Stimulated activated naive CD8-positive, alpha-beta T cell treated with anti-CD3 and anti-CD28 coated beads, Interleukin-15, amount 100 ng/mL, for 72 hours (primary cell): ENCODE measurements around the gene ARHGEF3.

Experiments
- ATAC-seq: fragments of 150-1000 bp; cut with Tn5 transposase; 2 replicates; pipeline ENCODE4 v1.10.0; 2021; ENCODE audit warnings: mild to moderate bottlenecking, moderate library complexity
- DNase-seq, 2 donors: peaks; one replicate each; pipeline ENCODE4 v3.0.0; 2021 to 2022
- H3K27ac Mint-ChIP-seq, 2 donors: one replicate each; pipeline ENCODE4 v1.8.0; 2022; ENCODE audit warnings: mild to moderate bottlenecking in 2 of 2, mixed read lengths in 2 of 2, moderate library complexity in 2 of 2
- H3K27me3 Mint-ChIP-seq: one replicate; pipeline ENCODE4 v1.8.0; 2022; ENCODE audit warnings: mixed read lengths
- H3K4me1 Mint-ChIP-seq: one replicate; pipeline ENCODE4 v1.8.0; 2022; ENCODE audit warnings: mild to moderate bottlenecking, mixed read lengths
- H3K4me3 Mint-ChIP-seq, 2 donors: one replicate each; pipeline ENCODE4 v1.8.0; 2022; ENCODE audit warnings: mild to moderate bottlenecking in 2 of 2, mixed read lengths in 2 of 2, moderate library complexity in 1 of 2
- H3K9me3 Mint-ChIP-seq, 2 donors: one replicate each; pipeline ENCODE4 v1.8.0; 2022; ENCODE audit warnings: mixed read lengths in 2 of 2

Gene ARHGEF3, protein sequence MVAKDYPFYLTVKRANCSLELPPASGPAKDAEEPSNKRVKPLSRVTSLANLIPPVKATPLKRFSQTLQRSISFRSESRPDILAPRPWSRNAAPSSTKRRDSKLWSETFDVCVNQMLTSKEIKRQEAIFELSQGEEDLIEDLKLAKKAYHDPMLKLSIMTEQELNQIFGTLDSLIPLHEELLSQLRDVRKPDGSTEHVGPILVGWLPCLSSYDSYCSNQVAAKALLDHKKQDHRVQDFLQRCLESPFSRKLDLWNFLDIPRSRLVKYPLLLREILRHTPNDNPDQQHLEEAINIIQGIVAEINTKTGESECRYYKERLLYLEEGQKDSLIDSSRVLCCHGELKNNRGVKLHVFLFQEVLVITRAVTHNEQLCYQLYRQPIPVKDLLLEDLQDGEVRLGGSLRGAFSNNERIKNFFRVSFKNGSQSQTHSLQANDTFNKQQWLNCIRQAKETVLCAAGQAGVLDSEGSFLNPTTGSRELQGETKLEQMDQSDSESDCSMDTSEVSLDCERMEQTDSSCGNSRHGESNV

DNA sequence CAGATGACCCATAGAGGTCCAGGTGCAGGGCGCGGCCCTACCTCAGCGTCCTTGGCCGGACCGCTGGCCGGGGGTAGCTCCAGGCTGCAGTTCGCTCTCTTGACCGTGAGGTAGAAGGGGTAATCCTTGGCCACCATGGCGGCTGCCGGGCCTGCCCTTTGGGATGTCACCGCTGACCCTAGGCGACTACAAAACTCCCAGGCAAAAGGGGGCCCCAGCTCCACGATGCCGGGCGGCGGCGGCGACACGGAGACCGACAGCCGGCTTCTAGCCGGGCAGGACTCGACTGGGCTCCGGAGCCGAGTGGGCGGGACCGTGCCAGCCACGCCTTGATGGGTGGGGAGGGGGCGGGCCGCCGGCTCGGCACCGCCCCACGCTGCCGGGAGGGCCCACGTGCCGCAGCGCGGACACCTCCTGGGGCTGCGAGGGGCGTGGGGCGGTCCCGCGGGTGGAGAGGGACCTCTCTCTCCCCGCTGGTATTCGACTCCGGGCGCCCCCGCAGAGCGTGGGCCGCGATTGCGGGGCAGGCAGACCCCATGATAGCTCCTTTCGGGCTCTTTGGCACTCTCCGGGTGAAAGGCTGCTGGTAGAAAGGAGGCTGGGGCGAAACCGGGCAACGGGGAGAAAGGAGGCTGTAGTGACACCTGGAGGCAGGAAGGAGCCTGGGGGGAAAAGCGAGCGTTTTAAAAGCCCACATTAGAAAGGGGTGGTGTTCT lies at the start of gene ARHGEF3:
ARHGEF3 (minus strand) TSS at position 288 of the 716 bp plus-strand sequence; CDS start at position 137, 151 bp downstream.
- Mint-ChIP-seq H3K27me3 (no peaks in the 10 kb centered on the region), H3K27ac (peak within 1 kb of the TSS; percentile 49 to 87), H3K4me3 (peak within 1 kb of the TSS; percentile 83 to 92), H3K4me1 (peaks cover 25% of the 10 kb centered on the region), H3K9me3 (no peaks in the 10 kb centered on the region)
- DNase-seq (peak; percentile 87 to 88), ATAC-seq (peak; percentile 87)

DNA sequence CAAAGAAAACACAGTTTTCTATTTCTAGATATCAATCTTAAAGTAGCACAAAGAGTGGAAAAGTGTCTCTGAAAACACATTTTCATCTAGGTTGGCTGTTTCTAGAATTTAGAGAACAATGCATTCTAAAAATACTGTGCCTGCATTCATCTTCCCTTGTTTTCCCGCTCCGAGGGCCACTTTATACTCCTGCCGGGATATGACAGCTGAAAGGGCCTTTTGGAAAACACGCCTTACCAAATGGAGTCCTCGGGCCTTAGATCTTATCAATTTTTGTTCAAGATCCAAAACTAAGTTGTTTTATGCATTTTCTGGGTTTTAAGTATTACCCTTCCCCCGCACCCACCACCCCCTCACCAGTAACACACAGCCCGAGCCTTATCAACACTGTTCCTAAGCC lies 47.9 kb upstream of the ARHGEF3 start:
- H3K27me3 Mint-ChIP-seq, result no peaks in the 10 kb centered on the region
- peaks cover 20% of the 10 kb centered on the region for H3K4me1 Mint-ChIP-seq
- H3K4me3 Mint-ChIP-seq, result no peak overlapping the region
- no peak overlapping the region for H3K27ac Mint-ChIP-seq
- ATAC-seq, result no peak
- DNase-seq, result no peak
- peaks cover 4 to 10% of the 10 kb centered on the region in 2 donors for H3K9me3 Mint-ChIP-seq

DNA sequence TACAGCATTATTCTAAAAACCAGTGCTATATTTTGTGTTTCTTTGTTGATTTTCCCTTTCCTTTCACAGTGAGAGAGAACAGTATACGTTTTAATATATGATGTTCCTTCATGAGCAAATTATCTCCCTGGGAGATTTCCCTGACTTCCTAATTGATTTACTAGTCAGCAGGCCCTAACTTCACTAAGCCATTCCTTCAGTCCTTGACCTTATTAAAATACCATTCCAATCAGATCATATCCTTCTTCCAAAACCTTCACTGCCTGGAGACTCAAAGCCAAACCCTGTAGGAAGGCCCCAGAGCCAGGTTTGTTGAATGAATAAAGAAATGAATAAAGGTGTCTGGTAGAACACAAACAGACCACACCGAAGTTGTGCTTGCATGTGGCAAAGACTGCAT lies 43.8 kb upstream of the ARHGEF3 start:
- peaks cover 0 to 10% of the 10 kb centered on the region in 2 donors for H3K9me3 Mint-ChIP-seq
- H3K4me3 Mint-ChIP-seq, result no peak overlapping the region
- H3K4me1 Mint-ChIP-seq, result peaks cover 7% of the 10 kb centered on the region
- H3K27ac Mint-ChIP-seq, result no peak overlapping the region
- DNase-seq, result no peak
- ATAC-seq, result no peak
- no peaks in the 10 kb centered on the region for H3K27me3 Mint-ChIP-seq

DNA sequence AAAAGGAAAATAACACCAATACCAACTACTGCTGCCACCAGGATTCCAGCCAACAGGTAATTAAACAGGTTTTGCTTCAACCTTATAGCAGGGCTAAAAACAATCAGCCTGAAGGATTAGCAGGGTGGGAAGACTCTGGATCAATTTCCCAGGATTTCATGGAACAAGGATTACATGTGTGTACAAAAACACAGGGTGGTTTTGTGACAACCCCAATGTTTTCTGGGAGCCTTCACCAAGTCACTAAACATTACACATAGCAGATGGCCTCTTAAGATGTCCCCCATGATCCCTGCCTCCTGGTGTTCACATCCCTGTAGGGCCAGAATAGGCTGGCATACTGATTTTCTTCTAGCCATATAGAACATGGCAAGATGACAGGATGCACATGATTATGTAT lies 42.8 kb upstream of the ARHGEF3 start:
- no peak overlapping the region for H3K27ac Mint-ChIP-seq
- H3K9me3 Mint-ChIP-seq, result peaks cover 0 to 10% of the 10 kb centered on the region in 2 donors
- DNase-seq, result no peak
- no peaks in the 10 kb centered on the region for H3K27me3 Mint-ChIP-seq
- H3K4me1 Mint-ChIP-seq, result peaks cover 7% of the 10 kb centered on the region
- H3K4me3 Mint-ChIP-seq, result no peak overlapping the region
- ATAC-seq, result no peak

DNA sequence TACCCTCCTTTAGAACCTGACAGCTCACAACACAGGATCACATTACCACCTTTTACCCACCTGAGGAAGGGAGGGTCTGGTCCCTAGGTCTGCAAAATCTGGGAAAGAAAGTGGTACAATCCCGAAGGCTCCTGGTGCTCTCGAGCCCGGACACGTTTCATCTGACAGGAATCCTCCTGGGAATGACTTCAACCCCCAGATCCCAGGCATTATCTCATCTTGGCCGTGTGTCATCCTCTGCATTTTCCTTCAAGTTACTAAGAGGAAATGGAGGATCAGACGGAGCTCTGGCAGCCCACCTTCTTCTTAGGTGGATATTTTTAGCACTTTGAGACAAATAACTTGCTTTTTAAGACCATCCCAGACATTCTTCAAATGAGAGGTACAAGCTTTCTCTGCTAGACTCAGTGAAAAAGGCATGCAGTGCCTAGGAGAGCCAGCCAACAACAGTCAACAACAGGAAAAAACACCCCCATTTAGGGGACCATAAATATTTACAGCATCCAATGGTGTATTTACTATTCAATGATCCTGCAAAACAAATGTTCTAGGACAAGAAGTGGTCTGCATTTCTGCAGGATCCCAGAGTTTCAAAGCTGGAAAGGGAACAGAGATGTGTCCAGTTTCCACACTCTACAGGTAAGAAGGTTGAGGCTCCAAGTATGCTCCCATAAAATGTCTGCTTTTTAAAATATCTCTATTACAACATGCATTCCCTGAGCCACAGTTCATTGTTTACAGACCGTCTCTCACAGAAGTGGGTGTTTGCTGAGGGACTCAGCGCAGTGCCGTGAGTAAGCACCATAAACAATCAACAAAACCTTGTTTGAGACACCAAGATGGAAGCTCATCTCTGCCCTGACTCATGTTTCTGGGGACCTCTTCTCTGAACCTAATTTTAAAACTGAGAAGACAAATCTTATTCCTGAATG lies 38.3 kb upstream of the ARHGEF3 start:
- no peaks in the 10 kb centered on the region for H3K9me3 Mint-ChIP-seq
- no peak overlapping the region for H3K4me3 Mint-ChIP-seq
- DNase-seq (no peak), ATAC-seq (no peak)
- H3K4me1 Mint-ChIP-seq, result peaks cover 27% of the 10 kb centered on the region
- no peaks in the 10 kb centered on the region for H3K27me3 Mint-ChIP-seq
- no peak overlapping the region for H3K27ac Mint-ChIP-seq

DNA sequence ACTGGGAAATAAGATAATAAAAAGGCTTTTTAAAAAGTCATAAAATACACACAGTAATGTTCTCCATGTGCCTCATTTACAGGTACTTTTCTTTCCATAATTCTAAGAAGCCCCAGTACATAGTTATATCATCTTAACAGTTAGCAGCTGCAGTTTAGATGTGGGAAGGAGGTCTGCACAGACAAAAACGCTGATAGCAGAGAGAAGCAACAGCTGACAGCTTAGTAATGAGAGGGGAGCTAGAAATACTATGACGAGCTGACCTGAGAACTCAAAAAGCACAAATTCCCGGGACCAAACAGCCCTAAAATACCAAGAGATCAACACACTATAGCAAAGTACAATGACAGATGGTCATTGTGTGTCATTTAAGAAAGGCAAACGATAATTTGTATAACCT lies 36.7 kb upstream of the ARHGEF3 start:
- Mint-ChIP-seq H3K9me3 (no peaks in the 10 kb centered on the region), H3K4me1 (peaks cover 31% of the 10 kb centered on the region), H3K27ac (no peak overlapping the region), H3K4me3 (no peak overlapping the region), H3K27me3 (no peaks in the 10 kb centered on the region)
- ATAC-seq, result no peak
- no peak for DNase-seq

DNA sequence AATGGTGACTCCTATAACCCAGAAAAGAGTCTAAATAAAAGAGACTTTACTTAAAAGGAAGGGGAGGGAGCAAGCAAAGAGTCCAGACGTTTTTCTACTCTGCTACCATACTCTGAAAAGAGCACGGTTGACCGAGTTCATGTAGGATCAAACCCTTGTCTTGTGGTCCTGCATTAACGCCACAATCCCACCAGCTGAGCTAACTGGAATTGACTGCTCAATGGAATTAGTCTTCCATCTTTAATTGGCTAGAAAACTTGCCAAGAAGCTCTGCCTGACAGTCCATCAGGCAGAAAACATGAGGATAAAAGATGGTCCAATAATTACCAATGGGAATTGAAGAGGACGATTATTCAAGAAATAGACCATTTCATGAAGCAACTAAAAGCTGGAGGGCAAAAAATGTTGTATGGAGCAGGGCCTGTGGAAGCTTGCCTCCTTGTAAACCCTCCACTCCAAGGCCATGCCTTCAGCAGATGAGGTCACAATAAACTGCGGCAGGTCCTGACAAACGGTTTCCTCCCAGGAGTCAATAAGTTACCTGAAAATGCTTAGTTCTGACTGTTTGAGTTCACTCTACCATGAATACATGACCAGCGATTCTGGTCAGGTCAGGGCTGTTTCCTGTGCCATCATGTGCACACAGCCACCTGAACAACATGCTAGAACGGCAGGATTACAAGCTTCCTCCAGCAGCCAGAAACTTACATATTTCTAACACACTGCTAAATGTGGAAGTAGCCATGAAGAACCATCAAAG lies 35.6 kb upstream of the ARHGEF3 start:
- ATAC-seq (peak; percentile 71), DNase-seq (no peak)
- Mint-ChIP-seq H3K27ac (no peak overlapping the region), H3K9me3 (no peaks in the 10 kb centered on the region), H3K27me3 (no peaks in the 10 kb centered on the region), H3K4me3 (no peak overlapping the region), H3K4me1 (peaks cover 40% of the 10 kb centered on the region)

DNA sequence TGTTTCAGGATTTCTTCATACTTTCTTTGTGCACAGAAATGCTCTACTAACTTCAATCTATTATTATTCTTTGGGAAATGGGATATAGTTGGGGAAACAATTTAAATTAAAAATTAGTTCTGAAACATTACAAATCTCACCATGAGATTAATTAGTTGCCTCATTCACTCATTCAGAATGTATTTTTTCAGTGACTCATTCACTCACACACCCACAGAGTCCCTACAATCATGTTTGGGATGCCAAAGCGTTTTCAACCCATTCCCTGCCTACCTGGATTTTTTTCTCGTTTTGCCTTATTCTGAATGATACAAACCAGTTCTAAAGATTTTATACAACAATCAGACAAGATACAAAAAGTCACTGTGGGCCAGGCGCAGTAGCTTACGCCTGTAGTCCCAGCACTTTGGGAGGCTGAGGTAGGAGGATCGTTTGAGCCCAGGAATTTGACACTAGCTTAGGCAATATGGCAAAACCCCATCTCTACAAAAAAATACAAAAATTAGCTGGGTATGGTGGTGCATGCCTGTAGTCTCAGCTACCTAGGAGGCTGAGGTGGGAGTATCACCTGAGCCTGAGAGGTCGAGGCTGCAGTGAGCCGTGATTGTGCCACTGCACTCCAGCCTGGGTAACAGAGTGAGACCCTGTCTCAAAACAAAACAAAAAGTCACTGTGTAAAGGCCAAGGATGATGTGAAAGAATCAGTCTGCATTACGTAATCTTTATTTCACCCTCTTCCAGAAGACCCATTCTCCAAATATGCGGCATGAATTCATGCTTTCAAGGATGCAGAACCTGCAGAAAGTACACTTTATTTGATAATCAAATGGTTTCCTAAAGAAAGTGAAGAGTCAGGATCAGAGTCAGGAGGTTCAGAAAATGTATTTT lies 34.8 kb upstream of the ARHGEF3 start:
- Mint-ChIP-seq H3K9me3 (no peaks in the 10 kb centered on the region), H3K4me3 (no peak overlapping the region), H3K27ac (no peak overlapping the region), H3K27me3 (no peaks in the 10 kb centered on the region), H3K4me1 (peaks cover 40% of the 10 kb centered on the region)
- ATAC-seq, result no peak
- no peak for DNase-seq

DNA sequence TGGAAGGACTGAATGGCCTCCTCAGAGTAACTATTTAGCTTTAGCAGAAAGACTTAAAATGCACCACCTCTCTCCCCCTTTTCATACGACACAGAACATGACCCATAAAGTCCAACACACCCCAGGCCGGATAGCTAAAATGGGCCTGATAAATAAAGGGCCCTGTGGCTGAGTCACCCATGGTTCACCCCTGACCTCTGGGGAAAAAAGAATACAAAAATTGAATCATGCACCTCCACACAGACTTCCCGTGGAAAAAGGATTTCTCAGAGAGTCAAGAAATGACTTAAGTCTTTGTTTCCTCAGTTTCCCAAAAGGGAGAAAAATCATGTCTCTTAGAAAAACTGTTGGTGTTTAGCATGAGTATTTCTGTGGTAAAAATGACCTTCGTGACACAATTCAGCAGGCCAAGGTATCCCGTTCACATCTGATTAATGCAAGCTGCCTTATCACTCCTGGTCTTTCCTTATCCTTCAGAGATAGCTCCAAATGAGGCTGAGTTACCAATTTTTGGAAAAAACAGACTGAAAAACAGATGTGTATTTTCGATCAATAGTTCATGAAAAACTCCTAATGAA lies 34.0 kb upstream of the ARHGEF3 start:
- Mint-ChIP-seq H3K4me1 (peaks cover 40% of the 10 kb centered on the region), H3K4me3 (no peak overlapping the region), H3K27ac (no peak overlapping the region), H3K9me3 (no peaks in the 10 kb centered on the region), H3K27me3 (no peaks in the 10 kb centered on the region)
- no peak for ATAC-seq
- DNase-seq, result no peak

DNA sequence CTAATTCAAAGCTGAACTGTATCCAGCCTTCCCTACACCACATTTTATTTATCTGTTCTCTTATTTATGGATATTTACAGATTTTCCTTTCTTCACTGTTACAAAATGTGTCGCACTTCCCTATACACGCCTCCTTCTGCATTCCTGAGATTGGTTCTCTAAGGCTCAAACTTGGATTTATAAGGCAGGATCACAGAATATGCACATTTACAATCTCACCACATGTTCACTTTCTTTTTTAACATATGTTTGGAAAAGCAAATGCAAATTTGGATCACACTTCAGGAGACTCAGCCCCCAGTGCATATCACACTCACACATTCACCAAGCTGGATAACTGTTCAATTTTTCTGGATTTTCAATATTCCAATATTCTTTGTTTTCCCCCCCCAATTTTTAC lies 31.8 kb upstream of the ARHGEF3 start:
- Mint-ChIP-seq H3K27me3 (no peaks in the 10 kb centered on the region), H3K4me3 (no peak overlapping the region), H3K27ac (no peak overlapping the region), H3K4me1 (peaks cover 37% of the 10 kb centered on the region), H3K9me3 (no peaks in the 10 kb centered on the region)
- DNase-seq, result no peak
- ATAC-seq, result no peak

DNA sequence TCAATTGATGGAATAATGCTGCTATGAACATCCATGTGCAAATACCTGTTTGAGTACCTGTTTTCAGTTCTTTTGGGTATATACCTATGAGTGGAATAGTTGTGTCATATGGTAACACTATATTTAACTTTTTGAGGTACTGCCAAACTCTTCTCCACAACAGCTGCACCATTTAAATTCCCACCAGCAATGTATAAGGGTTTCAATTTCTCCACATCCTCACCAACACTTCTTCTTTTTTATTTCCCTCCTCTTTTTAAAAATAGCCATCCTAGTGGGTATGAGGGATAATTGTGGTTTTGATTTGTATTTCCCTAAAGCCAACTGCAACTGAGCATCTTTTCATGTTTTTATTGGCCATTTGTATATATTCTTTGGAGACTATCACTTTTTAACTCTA lies 31.3 kb upstream of the ARHGEF3 start:
- Mint-ChIP-seq H3K4me1 (peaks cover 33% of the 10 kb centered on the region), H3K4me3 (no peak overlapping the region), H3K9me3 (no peaks in the 10 kb centered on the region), H3K27ac (no peak overlapping the region), H3K27me3 (no peaks in the 10 kb centered on the region)
- DNase-seq (no peak), ATAC-seq (no peak)

DNA sequence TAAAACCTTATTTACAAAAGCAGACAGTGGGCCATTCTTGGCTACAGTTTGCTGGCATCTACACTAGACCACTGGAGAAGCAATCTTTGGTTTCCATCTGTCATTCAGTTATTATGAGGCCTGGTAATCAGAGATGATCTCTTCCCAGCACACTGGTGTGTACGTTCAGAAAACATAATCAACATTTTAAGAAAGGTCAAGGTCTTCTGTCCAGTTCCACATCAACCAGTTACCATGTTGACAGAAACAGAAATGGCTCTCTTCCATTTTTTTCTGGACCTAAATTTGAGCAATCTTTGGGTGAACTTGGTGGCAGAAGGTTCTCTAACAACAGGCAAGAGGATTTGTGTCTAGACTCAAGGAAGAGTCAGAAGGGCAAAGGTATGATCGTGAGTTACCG lies 29.8 kb upstream of the ARHGEF3 start:
- no peak for ATAC-seq
- no peak for DNase-seq
- Mint-ChIP-seq H3K27ac (no peak overlapping the region), H3K4me1 (peaks cover 31% of the 10 kb centered on the region), H3K4me3 (no peak overlapping the region), H3K27me3 (no peaks in the 10 kb centered on the region), H3K9me3 (no peaks in the 10 kb centered on the region)

DNA sequence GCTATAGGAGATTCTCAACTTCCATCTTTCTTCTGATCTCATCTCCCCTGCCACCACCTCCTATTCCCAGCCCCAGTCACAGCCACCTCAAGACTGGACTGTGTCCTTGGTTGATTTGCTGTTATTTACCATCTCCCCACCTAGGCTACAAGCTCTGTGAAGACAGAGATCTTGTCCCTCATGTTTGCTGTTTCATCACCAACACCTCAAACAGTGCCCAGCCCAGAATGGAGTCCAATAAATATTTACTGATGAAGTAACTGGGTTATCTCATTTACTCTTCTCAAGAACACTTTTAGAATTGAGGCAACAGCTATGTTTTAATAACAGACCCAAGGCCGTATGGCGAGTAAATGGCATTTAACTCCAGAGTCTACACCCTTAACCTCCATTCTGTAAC lies 29.1 kb upstream of the ARHGEF3 start:
- no peaks in the 10 kb centered on the region for H3K27me3 Mint-ChIP-seq
- H3K9me3 Mint-ChIP-seq, result no peaks in the 10 kb centered on the region
- no peak for ATAC-seq
- peaks cover 33% of the 10 kb centered on the region for H3K4me1 Mint-ChIP-seq
- H3K27ac Mint-ChIP-seq, result no peak overlapping the region
- no peak overlapping the region for H3K4me3 Mint-ChIP-seq
- no peak for DNase-seq

DNA sequence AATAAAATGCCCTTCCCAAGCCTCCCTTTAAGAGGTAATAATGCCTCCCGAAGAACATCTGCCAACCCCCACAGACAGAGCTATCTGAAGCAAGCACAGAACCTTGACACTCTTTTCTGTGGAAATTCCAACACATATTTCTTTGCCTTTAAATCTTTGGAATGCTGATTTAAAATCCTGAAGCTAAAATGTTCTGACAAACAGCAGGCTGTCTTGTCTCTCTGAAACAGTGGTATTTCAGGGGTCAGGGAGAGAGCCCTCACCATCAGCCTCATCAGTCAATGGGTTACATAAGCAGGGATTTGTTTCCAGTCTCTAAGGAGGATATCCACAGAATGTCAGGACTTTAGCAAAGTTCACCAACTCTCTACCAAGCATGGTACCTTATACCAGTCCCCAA lies 27.8 kb upstream of the ARHGEF3 start:
- Mint-ChIP-seq H3K9me3 (no peaks in the 10 kb centered on the region), H3K4me3 (no peak overlapping the region), H3K4me1 (peaks cover 40% of the 10 kb centered on the region), H3K27me3 (no peaks in the 10 kb centered on the region), H3K27ac (no peak overlapping the region)
- ATAC-seq, result no peak
- no peak for DNase-seq
